Chondrocyte (in vitro differentiated cells): ENCODE data around the gene NRXN2. TPM values are rescaled to one million over a fixed set of nuclear protein-coding genes. Genes with fewer than 3 reads are reported as not detected.

Experiments used
- DNase-seq: peaks from one replicate; pipeline ENCODE4 v3.0.0; 2021; ENCODE audit warnings: mixed read lengths, low spot score
- H3K27ac Mint-ChIP-seq: one replicate; pipeline ENCODE4 v1.8.0; 2021; ENCODE audit warnings: mild to moderate bottlenecking, moderate library complexity, mixed read lengths; ENCODE audit not compliant: unreplicated experiment
- H3K27me3 Mint-ChIP-seq: 2 replicates; pipeline ENCODE4 v1.8.0; 2021; ENCODE audit warnings: low read depth, mixed read lengths
- H3K36me3 Mint-ChIP-seq: 2 replicates; pipeline ENCODE4 v1.8.0; 2021; ENCODE audit warnings: low read depth, mixed read lengths
- H3K4me1 Mint-ChIP-seq: 2 replicates; pipeline ENCODE4 v1.8.0; 2021; ENCODE audit warnings: low read depth, mild to moderate bottlenecking, mixed read lengths
- H3K4me3 Mint-ChIP-seq: one replicate; pipeline ENCODE4 v1.8.0; 2021; ENCODE audit warnings: mild to moderate bottlenecking, moderate library complexity, mixed read lengths; ENCODE audit not compliant: unreplicated experiment
- H3K9me3 Mint-ChIP-seq: 2 replicates; pipeline ENCODE4 v1.8.0; 2021; ENCODE audit warnings: low read depth, mixed read lengths
- total RNA-seq: library from RNA; stranded (reverse); gene quantifications from 3 replicates; pipeline ENCODE4 v1.2.1, GENCODE V29; 2021
- TF ChIP-seq, protein P1 (sequence below): fragments of 200-600 bp; sonication (generic); IDR thresholded peaks from 2 replicates; pipeline ENCODE4 v1.5.0; 2021; ENCODE audit warnings: antibody characterized with exemption, mild to moderate bottlenecking, moderate library complexity

Gene NRXN2
- total RNA-seq, 1 donor from 2014 or later: 1.8 TPM

DNA sequence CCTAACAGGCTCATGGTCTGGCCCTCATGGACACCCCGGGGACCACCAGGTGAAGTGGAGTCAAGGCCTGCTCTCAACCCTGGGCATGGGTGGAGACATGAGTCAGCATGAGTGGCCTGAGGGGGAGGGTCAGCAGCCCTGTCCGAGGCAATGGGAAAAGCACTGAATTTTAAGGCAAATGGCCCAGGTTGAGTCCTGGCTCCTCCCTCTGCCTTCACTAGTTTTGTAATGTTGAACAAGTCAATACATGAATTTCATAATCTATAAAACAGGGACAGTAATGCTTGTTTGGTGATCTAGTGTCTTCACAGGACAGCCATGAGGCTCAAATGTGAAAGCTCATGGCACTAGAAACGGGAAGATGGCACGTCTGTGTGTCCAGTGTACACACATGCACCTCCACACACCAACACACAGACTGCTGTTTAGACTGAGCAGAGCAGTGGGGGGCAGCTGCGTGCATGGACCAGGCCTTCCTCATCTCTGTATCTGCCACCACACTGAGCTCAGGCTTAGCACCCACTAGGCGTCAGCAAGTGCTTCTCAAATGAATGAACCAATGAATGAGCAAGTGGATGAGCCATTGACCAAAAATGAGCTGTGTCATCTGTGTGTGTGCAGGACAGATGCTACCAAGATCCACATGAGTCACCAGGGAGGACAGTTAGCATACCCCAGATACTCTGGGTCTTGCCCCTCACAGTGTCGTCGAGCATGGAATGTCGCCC, 63.4 kb downstream of the NRXN2 start:
- no peaks in the 10 kb centered on the region for H3K36me3 Mint-ChIP-seq
- TF ChIP-seq, protein P1, sequence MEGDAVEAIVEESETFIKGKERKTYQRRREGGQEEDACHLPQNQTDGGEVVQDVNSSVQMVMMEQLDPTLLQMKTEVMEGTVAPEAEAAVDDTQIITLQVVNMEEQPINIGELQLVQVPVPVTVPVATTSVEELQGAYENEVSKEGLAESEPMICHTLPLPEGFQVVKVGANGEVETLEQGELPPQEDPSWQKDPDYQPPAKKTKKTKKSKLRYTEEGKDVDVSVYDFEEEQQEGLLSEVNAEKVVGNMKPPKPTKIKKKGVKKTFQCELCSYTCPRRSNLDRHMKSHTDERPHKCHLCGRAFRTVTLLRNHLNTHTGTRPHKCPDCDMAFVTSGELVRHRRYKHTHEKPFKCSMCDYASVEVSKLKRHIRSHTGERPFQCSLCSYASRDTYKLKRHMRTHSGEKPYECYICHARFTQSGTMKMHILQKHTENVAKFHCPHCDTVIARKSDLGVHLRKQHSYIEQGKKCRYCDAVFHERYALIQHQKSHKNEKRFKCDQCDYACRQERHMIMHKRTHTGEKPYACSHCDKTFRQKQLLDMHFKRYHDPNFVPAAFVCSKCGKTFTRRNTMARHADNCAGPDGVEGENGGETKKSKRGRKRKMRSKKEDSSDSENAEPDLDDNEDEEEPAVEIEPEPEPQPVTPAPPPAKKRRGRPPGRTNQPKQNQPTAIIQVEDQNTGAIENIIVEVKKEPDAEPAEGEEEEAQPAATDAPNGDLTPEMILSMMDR: peak; percentile 23
- peak overlapping the region; percentile 45 for H3K27ac Mint-ChIP-seq
- H3K27me3 Mint-ChIP-seq: no peaks in the 10 kb centered on the region
- no peak for DNase-seq
- H3K4me1 Mint-ChIP-seq: peaks cover 29% of the 10 kb centered on the region
- no peak overlapping the region for H3K4me3 Mint-ChIP-seq
- H3K9me3 Mint-ChIP-seq: no peaks in the 10 kb centered on the region

- Mint-ChIP-seq H3K4me3 (no peak overlapping the region), H3K27me3 (no peaks in the 10 kb centered on the region)
- DNase-seq: no peak
These were observed 64.7 kb downstream of the NRXN2 start for GRCh38 chr11:64658265-64658664.

GRCh38 chr11:64656862-64657261, 66.1 kb downstream of the NRXN2 start:
- no peaks in the 10 kb centered on the region for H3K9me3 Mint-ChIP-seq
- H3K27ac Mint-ChIP-seq: no peak overlapping the region
- peaks cover 29% of the 10 kb centered on the region for H3K4me1 Mint-ChIP-seq
- H3K27me3 Mint-ChIP-seq: no peaks in the 10 kb centered on the region
- no peaks in the 10 kb centered on the region for H3K36me3 Mint-ChIP-seq
- no peak for DNase-seq
- H3K4me3 Mint-ChIP-seq: no peak overlapping the region
- TF ChIP-seq, protein P1: no peak

More at GRCh38 chr11:64658265-64658664, 64.7 kb downstream of the NRXN2 start:
- no peak overlapping the region for H3K27ac Mint-ChIP-seq
- TF ChIP-seq, protein P1: no peak
- H3K4me1 Mint-ChIP-seq: peaks cover 29% of the 10 kb centered on the region
- H3K9me3 Mint-ChIP-seq: no peaks in the 10 kb centered on the region
- H3K36me3 Mint-ChIP-seq: no peaks in the 10 kb centered on the region

DNA sequence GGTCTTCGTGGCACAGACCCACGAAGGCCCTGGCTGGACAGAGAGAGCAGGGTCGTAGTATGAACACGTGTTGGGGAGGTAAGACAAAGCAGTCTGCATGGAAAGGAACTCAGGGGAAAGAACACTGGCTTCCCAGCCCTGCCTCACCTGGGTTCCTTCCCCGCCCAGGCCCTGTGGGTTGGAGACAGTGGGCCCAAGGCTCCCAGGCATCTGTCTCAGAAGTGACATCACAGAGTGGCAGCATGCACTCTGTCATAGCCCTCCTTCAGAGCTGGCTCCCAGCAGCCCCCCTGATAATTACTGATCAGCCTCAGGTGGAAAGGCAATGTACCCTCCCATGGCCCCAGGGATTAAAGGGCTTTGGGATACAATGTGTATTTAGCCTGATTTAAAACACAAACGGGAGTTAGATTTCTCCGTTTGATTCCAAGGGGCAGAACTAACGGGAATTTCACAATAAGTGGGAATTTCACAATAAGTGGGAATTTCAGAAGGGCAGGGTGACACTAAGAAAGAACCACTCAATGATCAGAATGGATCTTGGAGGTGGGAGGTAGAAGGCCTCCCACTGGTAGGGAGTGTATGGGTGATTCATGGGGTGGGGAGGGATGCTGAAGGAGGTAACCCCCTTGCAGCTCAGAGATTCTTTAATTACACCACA, 66.9 kb downstream of the NRXN2 start:
- H3K4me1 Mint-ChIP-seq: peaks cover 21% of the 10 kb centered on the region
- no peak for DNase-seq
- no peak overlapping the region for H3K4me3 Mint-ChIP-seq
- no peaks in the 10 kb centered on the region for H3K9me3 Mint-ChIP-seq
- no peaks in the 10 kb centered on the region for H3K36me3 Mint-ChIP-seq
- H3K27me3 Mint-ChIP-seq: no peaks in the 10 kb centered on the region
- TF ChIP-seq, protein P1: no peak
- no peak overlapping the region for H3K27ac Mint-ChIP-seq

- TF ChIP-seq, protein P1: no peak
- H3K27me3 Mint-ChIP-seq: peaks cover 3% of the 10 kb centered on the region
- no peak overlapping the region for H3K27ac Mint-ChIP-seq
- H3K4me1 Mint-ChIP-seq: peaks cover 11% of the 10 kb centered on the region
- no peak for DNase-seq
- H3K4me3 Mint-ChIP-seq: no peak overlapping the region
- no peaks in the 10 kb centered on the region for H3K9me3 Mint-ChIP-seq
- H3K36me3 Mint-ChIP-seq: no peaks in the 10 kb centered on the region
These were observed 67.9 kb downstream of the NRXN2 start for GRCh38 chr11:64654958-64655541.
